HG03460 (cell line): ENCODE results near the gene LRRC3.
"Not testable (repeated sequence)": the region's sequence is repeated elsewhere in the genome, so short reads cannot be mapped to it uniquely, and the experiment has no call there.

Source experiments
- ATAC-seq: cut with Tn5 transposase; IDR thresholded peaks from one replicate; pipeline ENCODE4 v1.9.1; 2021; ENCODE audit not compliant: unreplicated experiment

The LRRC3 gene

DNA sequence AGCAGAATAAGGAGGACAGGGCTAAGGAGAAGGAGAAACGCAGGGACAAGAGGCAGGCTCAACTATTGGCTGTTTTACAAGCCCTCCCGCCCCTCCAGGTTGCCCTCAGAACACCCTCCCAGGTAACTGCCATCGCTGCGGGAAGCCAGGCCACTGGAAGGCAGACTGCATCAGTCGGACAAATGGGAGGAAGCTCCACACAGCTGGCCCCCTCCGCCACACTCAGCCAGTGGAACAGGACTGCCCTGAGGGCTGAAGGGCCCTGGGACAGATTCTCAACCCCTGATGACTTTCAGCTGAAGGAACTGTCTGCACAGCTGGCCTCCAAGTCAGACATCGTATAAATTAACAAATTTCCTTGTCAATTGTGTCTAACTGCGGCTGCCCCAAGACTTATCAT lies 21.8 kb downstream of the LRRC3 start:
- no peak for ATAC-seq

DNA sequence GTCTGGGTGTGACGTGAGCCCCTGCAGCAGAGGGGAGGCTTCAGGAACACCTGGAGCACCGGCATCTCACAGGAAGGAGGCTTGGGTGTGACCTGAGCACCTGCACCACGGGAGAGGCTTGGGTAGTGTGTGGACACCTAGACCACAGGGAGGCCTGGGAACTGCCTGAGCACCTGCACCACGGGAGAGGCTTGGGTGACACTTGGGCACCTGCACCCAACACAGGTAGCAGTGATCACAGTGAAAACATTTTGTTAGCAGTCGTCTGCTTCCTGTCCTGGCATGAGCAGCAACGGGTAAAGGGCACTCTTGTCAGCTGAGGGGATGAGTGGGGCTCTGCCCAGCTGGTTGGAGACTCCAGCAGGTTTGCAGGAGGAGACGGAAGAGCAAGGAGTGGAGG lies 22.4 kb downstream of the LRRC3 start:
- ATAC-seq, result no peak

DNA sequence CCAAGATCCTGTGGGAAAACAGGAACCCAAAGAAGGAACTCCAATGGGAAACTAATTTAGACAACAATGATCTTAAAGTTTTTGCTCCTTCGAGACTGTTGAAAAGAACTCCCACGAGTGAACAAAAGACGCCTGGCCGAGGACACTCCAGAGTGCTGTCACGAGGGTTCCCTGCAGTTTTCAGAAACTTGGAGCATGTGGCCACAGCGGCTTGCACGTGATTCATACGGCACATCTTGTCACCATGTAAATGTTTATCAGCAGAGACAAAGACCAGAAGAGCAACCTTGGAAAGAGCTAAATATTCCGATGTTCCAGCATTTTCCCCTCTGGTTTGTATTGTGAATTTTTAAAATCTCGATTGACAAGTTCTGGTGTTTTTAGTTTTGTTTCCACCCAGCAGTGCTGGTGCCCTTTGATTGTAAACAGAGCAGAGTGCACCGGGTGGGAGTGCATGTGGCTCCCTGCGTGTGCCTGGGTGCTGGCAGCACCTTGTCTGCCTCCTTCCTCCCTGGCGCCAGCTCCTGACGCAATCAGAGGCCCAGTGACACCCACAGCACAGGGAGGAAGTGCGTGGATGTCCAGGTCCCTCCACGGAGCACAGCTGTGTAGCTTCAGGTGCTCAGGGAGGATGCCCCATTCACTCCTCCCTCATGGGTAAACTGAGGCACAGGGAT lies 23.0 kb downstream of the LRRC3 start:
- no peak for ATAC-seq

DNA sequence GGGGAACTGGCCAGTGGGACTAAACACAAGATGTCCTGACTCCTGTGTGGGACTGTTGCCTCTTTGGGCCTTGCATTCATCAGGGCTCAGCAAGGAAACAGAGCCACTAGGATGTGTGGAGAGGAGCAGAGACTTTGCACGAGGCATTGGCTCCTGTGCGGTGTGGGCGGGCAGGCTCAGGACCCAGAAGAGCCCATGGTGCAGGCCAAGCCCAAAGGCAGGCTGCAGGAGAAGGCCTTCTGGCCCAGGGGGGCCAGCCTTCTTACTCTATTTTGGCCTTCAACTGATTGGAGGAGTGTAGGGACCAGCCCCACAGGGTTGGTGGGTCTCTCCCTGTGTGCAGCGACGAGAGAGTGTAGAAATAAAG lies 23.5 kb downstream of the LRRC3 start:
- ATAC-seq, result no peak

DNA sequence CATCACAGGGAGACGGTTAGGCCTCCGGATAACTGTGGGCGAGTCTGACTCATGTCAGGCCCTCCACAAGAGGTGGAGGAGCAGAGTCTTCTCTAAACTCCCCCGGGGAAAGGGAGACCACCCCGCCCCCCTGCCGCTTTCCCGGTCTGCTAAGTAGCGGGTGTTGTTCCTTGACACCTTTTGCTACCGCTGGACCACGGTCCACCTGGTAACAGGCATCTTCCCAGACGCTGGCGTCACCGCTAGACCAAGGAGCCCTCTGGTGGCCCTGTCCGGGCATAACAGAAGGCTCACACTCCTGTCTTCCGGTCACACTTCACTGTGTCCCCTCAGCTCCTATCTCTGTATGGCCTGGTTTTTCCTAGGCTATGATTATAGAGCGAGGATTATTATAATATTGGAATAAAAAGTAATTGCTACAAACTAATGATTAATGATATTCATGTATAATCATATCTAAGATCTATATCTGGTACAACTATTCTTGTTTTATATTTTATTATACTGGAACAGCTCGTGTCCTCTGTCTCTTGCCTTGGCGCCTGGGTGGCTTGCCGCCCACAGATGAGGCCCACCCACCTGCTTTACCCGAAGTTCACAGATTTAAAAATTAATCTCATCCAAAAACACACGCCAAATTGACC lies 24.4 kb downstream of the LRRC3 start:
- not testable (repeated sequence) for ATAC-seq

DNA sequence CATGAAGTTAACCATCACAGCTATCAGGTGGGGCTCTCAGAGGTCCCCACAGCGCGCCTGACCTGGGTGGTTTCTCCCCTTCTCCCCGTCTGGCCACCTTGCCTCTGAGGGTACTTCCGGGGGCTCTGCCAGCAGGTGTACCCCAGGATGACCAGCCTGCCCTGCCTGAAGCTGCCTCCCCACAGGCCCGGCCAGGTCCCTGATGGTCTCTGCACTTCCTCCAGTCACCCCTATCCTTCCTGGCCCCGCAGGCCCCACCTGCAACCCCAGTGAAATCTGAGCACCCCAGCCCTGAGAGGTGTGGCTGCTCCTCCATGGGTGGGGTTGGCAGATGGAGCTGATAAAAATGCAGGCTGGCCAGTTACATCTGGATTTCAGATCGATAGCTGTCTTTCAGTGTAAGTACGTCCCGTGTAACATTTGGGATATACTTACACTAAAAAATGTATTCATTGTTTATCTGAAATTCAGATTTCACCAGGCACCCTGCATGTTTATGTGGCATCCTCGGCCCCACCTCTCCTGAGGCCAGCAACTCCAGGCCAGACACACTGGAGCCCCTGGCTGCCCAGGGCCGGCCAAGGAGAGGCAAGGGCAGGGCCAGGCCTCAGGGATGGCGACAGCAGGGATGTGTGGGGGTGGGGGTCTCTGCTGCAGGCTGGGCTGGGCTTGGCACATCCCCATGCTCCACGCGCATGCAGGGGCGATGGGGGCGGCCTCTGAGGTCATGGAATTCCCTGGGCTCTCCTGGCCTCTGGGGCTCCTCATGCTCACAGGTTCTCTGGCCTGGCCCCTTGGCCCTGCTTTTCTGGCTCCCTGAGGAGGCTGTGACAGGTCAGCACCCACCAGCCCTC lies 25.1 kb downstream of the LRRC3 start:
- ATAC-seq, result no peak

DNA sequence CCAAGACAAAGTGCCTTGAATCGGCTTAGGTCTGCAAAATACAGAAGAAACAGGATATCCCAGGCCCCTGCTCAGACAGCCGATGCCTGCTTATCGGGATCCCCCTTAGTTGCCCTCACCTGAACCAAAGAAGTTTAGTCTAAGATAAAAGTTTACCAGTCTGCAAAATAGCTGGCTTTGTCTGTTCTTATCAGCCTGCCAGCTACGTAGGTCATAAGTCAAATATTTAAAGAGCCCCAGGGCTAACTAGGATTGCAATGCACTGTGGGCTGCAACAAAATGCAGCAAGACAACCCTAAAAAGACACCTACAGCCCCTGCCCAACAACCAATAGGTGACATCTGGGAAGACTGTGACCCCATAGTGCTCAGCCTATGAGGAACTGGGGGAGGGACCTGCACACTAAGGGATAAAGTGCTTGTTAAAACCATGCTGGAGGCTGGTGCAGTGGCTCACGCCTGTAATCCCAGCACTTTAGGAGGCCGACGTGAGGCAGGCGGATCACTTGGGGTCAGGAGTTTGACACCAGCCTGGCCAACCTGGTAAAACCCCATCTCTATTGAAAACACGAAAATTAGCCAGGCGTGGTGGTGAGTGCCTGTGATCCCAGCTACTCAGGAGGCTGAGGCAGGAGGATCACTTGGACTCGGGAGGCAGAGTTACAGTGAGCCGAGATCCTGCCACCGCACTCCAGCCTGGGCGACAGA lies 27.4 kb downstream of the LRRC3 start:
- ATAC-seq, result no peak

DNA sequence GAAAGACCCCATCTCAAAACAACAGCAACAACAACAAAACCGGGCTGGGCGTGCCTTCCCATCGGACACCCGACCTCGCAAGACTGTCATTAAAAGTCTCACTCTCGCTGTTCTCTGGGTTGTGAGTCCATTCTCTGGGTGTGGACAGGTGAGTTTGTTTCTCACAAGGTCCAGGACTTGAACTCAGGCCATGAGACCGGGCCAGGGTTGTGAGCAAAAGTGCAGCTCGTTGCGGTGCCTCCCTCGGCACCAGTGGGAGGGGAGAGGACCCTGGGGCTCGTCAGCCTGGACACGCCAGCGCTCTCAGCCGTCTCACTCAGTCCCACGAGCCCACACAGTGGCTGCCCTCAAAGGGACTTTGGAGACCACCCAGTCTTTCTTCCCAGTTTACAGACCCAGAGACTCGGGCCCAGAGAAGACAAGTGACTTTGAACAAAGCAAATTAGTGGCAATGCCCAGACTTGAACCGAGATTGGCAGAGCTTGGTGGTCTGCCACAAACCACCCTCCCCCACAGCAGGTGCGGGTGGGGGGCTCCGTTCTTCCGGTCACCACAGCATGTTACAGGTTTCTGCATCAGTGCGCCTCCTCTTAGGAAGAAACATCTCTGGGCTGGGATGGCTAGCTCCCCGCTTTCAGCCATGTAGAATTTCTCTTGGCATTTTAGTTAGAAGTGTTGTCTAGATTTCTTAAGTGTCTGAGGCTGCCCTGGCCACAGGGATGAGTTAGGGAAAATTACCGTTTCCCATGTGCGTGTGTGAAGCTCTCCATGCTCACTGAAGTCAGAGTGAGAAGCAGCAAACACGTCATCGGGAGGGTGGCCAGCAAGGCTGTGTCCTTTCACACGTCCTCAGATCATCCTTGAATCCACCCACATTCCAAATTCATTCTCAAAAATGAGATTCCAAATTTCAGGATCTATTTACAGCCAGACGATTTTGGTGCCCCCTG lies 28.3 kb downstream of the LRRC3 start:
- no peak for ATAC-seq

DNA sequence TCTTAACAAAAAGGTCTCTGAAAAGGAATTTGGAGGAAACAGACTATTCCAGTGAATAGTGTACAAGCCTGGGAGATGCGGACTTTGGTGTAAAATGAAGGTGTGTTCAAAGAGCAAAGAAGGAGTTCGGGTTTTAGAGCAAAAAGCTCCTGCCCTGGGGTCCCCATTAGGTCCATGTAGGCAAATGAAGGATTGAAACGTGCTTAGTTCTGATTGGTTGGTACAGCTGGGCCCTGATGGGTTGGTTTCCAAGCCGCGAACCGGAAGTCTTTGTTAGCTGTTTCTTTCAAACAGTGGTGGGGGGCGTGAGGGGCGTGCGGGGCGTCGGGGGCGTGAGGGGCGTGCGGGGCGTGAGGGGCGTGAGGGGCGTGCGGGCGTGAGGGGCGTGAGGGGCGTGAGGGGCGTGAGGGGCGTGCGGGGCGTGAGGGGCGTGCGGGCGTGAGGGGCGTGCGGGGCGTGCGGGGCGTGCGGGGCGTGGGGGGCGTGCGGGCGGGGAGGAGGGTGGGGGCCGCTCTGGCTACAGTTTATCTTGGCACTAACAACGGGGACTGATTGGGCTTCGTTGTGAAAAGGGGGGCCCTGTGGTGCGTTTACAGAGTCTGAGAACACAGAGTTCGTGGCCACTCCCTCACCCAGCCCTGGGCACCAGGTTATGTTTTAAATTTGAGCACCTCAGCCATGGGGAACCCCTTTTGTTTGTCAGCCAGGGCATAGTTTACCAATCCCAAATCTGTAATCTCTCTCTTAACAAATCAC lies 29.4 kb downstream of the LRRC3 start:
- ATAC-seq, result no peak

DNA sequence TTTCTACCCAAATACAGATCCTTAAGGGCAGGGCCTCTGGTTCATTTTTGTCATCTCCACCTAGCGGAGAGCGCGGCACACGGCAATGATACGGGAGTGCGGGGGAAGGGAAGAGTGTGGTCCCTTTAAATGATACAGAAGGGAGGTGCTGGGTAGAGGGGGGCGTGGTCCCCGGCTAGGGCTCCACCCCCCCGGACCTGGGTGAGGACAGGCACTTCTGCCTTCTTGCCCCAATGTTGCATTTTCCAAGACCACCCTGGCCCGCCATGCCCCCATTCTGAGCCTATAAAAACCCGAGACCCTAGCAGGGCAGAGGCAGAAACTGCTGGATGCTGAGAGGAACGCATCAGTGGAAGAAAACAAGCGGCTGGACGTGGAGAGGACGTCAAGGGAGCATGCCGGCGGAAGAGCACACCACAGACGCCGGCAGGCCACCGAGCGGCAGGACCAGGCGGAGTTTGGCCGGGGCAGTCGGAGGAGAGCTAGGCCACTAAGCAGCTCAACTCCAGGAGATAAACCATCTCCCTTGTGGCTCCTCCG lies 30.0 kb downstream of the LRRC3 start:
- ATAC-seq, result no peak

DNA sequence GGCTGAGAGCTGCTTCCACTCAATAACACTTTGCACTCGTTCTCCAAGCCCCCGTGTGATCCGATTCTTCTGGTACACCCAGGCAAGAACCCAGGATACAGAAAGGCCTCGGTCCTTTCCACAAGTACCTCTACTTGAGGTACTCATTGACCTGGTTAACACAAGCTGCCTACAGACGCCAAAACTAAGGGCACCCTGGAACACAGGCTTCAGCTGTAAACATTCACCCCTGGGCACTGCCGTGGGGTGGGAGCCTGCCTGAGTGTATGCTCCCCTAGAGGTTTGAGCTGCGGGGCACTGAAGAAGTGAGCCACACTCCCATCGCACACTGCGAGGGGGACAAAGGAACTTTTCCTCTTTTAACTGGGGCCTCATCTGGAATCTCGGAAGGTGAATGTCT lies 30.5 kb downstream of the LRRC3 start:
- no peak for ATAC-seq

DNA sequence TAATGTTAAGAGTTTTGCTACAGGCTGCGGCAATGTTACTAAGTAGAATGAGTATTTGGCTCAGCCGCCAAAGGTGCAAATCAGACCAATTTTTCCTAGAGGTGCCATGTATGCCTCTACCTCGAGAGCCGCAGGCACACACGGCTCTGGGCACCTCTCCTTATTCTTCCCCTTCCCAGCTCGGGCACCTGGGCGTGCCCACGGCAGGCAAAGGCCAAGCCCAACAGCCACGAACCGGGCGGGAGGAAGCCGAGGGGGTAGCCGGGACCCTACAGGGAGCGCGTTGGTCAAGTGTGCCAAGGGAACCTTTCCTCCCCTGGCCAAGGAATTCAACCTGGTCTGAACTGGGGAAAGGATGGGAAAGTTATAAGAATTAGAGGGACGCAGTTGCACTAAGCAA lies 31.0 kb downstream of the LRRC3 start:
- no peak for ATAC-seq

DNA sequence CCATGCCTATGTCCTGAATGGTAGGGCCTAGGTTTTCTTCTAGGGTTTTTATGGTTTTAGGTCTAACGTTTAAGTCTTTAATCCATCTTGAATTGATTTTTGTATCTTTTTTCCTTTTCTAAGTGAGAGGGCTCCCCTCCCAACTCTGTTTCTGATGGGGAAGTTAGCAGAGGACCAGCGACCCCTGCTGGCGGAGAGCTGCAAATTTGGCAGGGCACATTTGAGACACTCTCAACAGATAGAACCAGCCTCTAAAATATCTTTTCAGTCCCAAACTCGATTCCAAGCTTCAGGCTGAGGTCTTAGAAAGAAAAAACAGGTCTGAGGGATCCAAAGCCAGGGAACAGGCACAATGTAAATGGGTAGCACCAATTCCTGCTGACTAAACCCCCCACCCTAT lies 32.5 kb downstream of the LRRC3 start:
- no peak for ATAC-seq

DNA sequence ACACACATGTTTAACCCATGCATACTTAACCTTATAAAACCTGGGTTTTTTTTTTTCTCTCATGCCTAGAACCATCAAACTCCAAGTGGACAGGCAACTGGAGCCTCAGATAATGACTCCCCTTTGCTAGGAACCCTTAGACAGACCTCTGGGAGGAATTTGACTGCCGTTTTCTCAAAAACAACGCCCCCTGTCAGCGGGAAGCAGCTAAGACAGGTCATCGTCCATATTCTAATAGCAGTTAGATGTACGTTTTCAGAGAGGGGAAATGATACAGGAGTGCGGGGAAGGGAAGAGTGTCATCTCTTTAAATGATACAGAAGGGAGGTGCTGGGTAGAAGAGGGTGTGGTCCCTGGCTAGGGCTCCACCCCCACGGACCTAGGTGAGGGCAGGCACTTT lies 34.7 kb downstream of the LRRC3 start:
- no peak for ATAC-seq

DNA sequence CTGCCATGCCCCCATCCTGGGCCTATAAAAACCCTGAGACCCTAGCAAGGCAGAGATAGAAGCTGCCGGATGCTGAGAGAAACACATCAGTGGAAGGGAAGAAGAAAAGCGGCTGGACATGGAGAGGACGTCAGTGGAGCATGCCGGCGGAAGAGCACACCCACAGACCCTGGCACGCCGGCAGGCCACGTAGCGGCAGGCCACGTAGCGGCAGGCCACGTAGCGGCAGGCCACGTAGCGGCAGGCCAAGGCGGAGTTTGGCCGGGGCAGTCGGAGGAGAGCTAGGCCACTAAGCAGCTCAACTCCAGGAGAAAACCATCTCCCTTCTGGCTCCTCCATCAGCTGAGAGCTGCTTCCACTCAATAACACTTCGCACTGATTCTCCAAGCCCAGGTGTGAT lies 35.1 kb downstream of the LRRC3 start:
- ATAC-seq, result no peak

DNA sequence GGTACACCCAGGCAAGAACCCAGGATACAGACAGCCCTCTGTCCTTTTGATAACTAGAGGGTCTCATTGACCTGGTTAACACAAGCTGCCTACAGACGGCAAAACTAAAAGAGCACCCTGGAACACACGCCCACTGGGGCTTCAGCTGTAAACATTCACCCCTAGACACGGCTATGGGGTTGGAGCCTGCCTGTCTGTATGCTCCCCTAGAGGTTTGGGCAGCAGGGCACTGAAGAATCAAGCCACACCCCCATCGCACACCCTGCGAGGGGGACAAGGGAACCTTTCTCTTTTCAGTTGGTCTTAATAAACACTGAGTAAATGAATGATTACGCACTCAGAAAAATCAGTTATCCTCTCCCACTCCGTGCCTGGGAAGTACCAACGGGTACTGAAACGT lies 35.5 kb downstream of the LRRC3 start:
- ATAC-seq, result no peak

DNA sequence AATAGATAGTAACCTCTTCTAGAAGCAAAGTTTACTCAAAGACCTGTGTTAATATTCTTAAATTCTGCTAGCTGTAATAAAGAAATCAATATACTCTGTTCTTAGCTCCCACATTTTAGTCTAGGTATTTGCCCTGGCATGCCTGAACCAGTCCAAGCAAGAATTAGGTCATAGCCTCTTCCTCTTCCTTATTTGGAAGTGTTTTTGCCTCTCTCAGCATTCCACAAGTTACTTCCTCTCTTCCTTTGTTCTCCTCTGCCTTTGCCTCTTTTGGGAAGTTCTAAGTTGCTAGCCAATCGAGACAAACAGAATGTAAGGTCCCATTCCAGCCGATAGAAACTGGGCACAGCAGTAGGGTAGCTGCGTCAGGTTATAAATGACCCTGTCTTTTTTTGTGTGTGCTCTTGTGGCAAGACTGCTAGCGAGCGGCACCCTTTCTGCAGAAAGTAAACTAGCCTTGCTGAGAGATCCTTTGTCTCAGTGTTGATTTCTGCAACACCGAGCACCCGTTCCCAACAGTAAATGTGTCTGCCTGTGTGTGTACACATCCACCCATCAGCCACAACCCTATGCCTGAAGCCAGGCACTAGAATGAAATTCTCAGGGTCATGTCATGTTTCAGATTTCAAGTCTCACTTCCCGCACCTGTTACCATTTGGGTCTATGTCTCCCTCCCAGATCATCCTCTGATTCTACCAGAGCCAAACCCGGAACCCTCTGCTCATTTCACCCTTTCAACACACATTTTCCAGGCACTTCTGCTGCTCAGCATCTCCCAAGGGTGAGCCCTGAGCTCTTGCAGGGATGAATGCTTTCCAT lies 37.5 kb downstream of the LRRC3 start:
- no peak for ATAC-seq

DNA sequence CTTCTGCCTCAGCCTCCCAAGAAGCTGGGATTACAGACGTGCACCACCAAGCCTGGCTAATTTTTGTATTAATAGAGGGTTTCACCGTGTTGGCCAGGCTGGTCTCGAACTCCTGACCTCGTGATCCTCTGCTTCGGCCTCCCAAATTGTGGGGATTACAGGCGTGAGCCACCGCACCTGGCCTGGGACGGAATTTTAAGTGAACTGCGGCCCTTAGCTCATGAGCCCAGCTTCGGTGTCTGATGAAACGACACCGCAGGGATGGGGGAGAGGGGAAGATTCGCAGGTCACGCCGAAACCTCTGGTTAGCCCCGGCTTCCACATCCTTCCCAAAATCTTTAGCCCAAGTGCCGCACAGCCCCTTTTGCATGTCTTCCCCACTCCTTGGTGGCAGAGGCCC lies 39.1 kb downstream of the LRRC3 start:
- no peak for ATAC-seq

DNA sequence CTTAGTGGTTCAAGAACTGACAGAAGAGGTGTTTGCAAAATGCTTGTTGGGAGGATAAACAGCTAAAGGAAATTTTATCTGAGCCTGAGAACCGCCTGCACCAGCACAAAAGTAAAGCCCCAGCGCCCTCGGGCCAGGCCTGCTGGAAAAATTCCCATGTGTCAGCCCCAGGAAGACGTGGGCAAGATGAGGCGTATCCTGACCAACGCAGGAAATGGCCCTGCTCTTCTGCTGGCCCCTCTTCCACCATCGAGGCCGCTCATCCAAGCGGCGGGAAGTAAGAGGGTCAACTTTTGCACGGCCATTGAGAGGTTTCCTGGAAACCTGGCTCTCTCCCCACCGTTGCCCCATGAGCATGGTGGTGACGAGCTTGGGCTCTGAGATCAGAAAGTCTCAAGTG lies 39.6 kb downstream of the LRRC3 start:
- no peak for ATAC-seq
